Upper lobe of right lung (tissue), 1 donor: ENCODE measurements around the gene PPP1R14C. TPM values are rescaled to one million over a fixed set of nuclear protein-coding genes. Genes with fewer than 3 reads are reported as not detected.

ENCODE experiments used
- ATAC-seq: fragments of 200-7000 bp; cut with Tn5 transposase; one replicate; pipeline ENCODE4 v1.9.1; 2020; ENCODE audit warnings: mild to moderate bottlenecking, moderate library complexity
- DNase-seq: peaks from one replicate; pipeline ENCODE4 v3.0.0-alpha.2; 2020
- H3K27ac ChIP-seq: fragments of 200-600 bp; one replicate; pipeline ENCODE4 v1.8.0; 2022
- H3K27me3 ChIP-seq: fragments of 200-600 bp; one replicate; pipeline ENCODE4 v1.8.0; 2022; ENCODE audit warnings: mild to moderate bottlenecking
- H3K36me3 ChIP-seq: fragments of 200-600 bp; one replicate; pipeline ENCODE4 v1.8.0; 2022
- H3K4me1 ChIP-seq: fragments of 200-600 bp; one replicate; pipeline ENCODE4 v1.8.0; 2022
- H3K4me3 ChIP-seq: fragments of 200-600 bp; one replicate; pipeline ENCODE4 v1.8.0; 2022; ENCODE audit warnings: mild to moderate bottlenecking
- H3K9me3 ChIP-seq: fragments of 200-600 bp; one replicate; pipeline ENCODE4 v1.8.0; 2022
- CTCF ChIP-seq: fragments of 200-600 bp; IDR thresholded peaks from one replicate; pipeline ENCODE4 v1.8.0; 2022; ENCODE audit warnings: antibody characterized with exemption
- intact Hi-C: fragments of 100-400 bp; cut with DNase I; formaldehyde crosslinking; loops from one replicate; pipeline ENCODE4 v1.11.0; 2022
- total RNA-seq: library from RNA; stranded (reverse); fragmentation: NEBNext Ultra II Directional; extraction: Animal tissue kit (Norgen Biotek cat#: 25700); gene quantifications from one replicate; pipeline ENCODE4 v1.2.1, GENCODE V29; 2021
- donor health status: DM: no; HTN: yes; CAD: no; lungs with severe emphysema.

The PPP1R14C gene
- total RNA-seq, 1 donor from 2014 or later: 10.0 TPM

DNA sequence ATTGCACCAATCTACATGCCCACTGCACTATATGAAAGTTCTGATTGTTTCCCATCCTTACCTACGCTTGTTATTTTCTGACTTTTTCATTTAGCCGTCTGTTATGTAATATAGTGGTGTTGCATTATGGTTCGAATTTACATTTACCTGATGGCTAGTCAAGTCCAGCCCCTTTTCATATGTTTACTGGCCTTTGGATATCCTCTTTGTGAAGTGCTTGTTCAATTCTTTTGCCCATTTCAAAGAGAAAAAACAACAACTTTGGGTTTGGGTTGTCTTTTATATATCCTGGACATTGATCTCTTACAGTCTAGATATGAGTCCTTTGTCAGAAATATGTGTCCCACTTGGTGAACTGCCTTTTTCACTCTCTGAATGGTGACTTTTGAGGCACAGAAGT lies 21.1 kb downstream of the PPP1R14C start:
- no peaks in the 10 kb centered on the region for H3K36me3 ChIP-seq
- no peaks in the 10 kb centered on the region for H3K9me3 ChIP-seq
- no peak for ATAC-seq
- intact Hi-C loops: no loop called here
- no peak for DNase-seq
- no peak overlapping the region for H3K27ac ChIP-seq
- TF ChIP-seq CTCF: no peak
- H3K4me1 ChIP-seq: no peaks in the 10 kb centered on the region
- no peaks in the 10 kb centered on the region for H3K27me3 ChIP-seq
- no peak overlapping the region for H3K4me3 ChIP-seq

GRCh38 chr6:150165020-150165702 lies 22.3 kb downstream of the PPP1R14C start:
- no peak for ATAC-seq
- intact Hi-C loops: no loop called here
- H3K27ac ChIP-seq: no peak overlapping the region

DNA sequence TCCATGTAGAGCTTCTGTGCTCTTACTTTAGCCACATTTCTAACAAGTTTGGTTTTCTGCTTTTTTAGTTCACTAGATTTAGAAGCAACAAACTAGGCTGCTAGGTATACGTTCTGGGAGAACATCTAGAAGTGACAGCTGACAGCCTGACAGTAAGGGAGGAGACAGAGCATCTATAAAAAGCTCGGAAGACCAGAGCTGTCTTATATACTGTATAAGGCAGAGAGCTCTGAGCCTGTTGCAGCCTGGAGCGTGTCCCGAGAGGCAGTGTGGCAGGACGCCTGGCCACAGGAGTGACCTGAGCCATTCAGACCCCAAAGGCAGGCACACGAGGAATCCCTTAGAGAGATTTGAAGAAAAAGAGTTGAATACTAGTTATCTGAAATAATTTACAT lies 24.6 kb downstream of the PPP1R14C start:
- no peaks in the 10 kb centered on the region for H3K9me3 ChIP-seq
- H3K27ac ChIP-seq: no peak overlapping the region
- no peaks in the 10 kb centered on the region for H3K27me3 ChIP-seq
- TF ChIP-seq CTCF: no peak
- DNase-seq: no peak
- no peaks in the 10 kb centered on the region for H3K36me3 ChIP-seq
- H3K4me3 ChIP-seq: no peak overlapping the region
- no peaks in the 10 kb centered on the region for H3K4me1 ChIP-seq
- intact Hi-C loops: no loop called here
- no peak for ATAC-seq

More at GRCh38 chr6:150165020-150165702, 22.3 kb downstream of the PPP1R14C start:
- H3K9me3 ChIP-seq: no peaks in the 10 kb centered on the region
- H3K4me1 ChIP-seq: no peaks in the 10 kb centered on the region
- no peak overlapping the region for H3K4me3 ChIP-seq
- H3K27me3 ChIP-seq: no peaks in the 10 kb centered on the region
- DNase-seq: no peak
- no peaks in the 10 kb centered on the region for H3K36me3 ChIP-seq
- TF ChIP-seq CTCF: no peak

- H3K27me3 ChIP-seq: no peaks in the 10 kb centered on the region
- H3K4me1 ChIP-seq: no peaks in the 10 kb centered on the region
- intact Hi-C loops: no loop called here
- ATAC-seq: no peak
- no peak overlapping the region for H3K4me3 ChIP-seq
- H3K27ac ChIP-seq: no peak overlapping the region
- no peak for DNase-seq
- TF ChIP-seq CTCF: no peak
- no peaks in the 10 kb centered on the region for H3K36me3 ChIP-seq
- no peaks in the 10 kb centered on the region for H3K9me3 ChIP-seq
Observed at GRCh38 chr6:150169181-150169580, 26.3 kb downstream of the PPP1R14C start.

GRCh38 chr6:150169609-150170008 lies 26.8 kb downstream of the PPP1R14C start:
- Histone ChIP-seq H3K4me3 (no peak overlapping the region), H3K36me3 (no peaks in the 10 kb centered on the region), H3K27me3 (no peaks in the 10 kb centered on the region), H3K4me1 (no peaks in the 10 kb centered on the region), H3K27ac (no peak overlapping the region), H3K9me3 (no peaks in the 10 kb centered on the region)
- intact Hi-C loops: no loop called here
- ATAC-seq: no peak
- TF ChIP-seq CTCF: no peak
- DNase-seq: no peak

DNA sequence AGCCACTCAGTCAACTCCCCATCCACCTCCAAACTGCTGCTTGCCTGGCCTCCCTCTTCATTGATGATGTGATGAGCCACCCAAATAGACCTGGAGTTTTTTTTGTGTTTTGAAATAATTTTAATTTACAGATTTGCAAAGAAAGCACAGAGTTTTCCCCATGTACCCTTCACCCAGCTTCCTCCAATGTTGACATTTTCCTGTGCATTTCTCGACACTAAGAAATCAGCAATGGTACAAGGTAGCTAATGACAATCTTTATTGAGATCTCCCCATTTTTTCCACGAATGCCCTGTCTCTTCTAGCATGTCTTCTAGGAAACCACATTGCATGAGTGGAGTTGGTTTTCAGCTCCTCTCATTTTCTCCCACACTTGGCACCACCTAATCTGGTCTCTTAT lies 30.1 kb downstream of the PPP1R14C start:
- intact Hi-C loops: no loop called here
- H3K4me1 ChIP-seq: peaks cover 8% of the 10 kb centered on the region
- H3K4me3 ChIP-seq: no peak overlapping the region
- DNase-seq (no peak), ATAC-seq (no peak)
- H3K36me3 ChIP-seq: no peaks in the 10 kb centered on the region
- TF ChIP-seq CTCF: no peak
- no peak overlapping the region for H3K27ac ChIP-seq
- H3K27me3 ChIP-seq: no peaks in the 10 kb centered on the region
- no peaks in the 10 kb centered on the region for H3K9me3 ChIP-seq
